PC-9 (cell line): Measurements from ENCODE around the gene ANKRD1. TPM values are rescaled to one million over a fixed set of nuclear protein-coding genes. Genes with fewer than 3 reads are reported as not detected.
A peak's percentile ranks its signal among the peaks of the same experiment; 100 is the strongest.

ENCODE experiments used
- BruUV-seq: library from RNA; stranded (reverse); fragments of 400-500 nt; replicated peaks from 2 replicates; lab custom pipeline; 2021; lab: Mats Ljungman, UMichigan
- CTCF ChIA-PET: fragments of 300-600 bp; sonication (Branson Sonifier 250); formaldehyde crosslinking; loops from one replicate; lab custom pipeline; 2022; ENCODE audit warnings: antibody characterized with exemption; lab: Charles Lee
- POLR2A ChIA-PET: fragments of 300-600 bp; sonication (Branson Sonifier 250); formaldehyde crosslinking; loops from one replicate; lab custom pipeline; 2022; ENCODE audit warnings: antibody characterized with exemption; ENCODE audit not compliant: unreplicated experiment; lab: Charles Lee
- DNase-seq, 2 experiments: peaks; one replicate each; pipeline versions ENCODE4 v3.0.0 to v3.0.0-alpha.2; 2015 to 2022; ENCODE audit warnings: mixed read lengths in 1 of 2
- H2AFZ ChIP-seq: fragments of 200-600 bp; sonication (generic); 2 replicates; pipeline ENCODE4 v1.8.1; 2017; ENCODE audit warnings: antibody characterized with exemption
- H3F3A ChIP-seq: fragments of 200-600 bp; sonication (generic); 2 replicates; pipeline ENCODE4 v1.8.1; 2017; ENCODE audit warnings: antibody characterized with exemption, mild to moderate bottlenecking, low read depth; ENCODE audit not compliant: insufficient read depth
- H3K27ac ChIP-seq: fragments of 200-600 bp; sonication (generic); 2 replicates; pipeline ENCODE4 v1.6.1; 2016; ENCODE audit warnings: mixed run types
- H3K27me3 ChIP-seq: fragments of 200-600 bp; sonication (generic); 2 replicates; pipeline ENCODE4 v1.6.1; 2016; ENCODE audit warnings: low read depth, mixed run types; ENCODE audit not compliant: insufficient read depth
- H3K36me3 ChIP-seq: fragments of 200-600 bp; sonication (generic); 2 replicates; pipeline ENCODE4 v1.6.1; 2016; ENCODE audit warnings: low read depth, mixed run types
- H3K4me1 ChIP-seq: fragments of 200-600 bp; sonication (generic); replicated peaks from 2 replicates; pipeline ENCODE4 v1.6.1; 2016; ENCODE audit warnings: mixed run types; ENCODE audit not compliant: insufficient read depth
- H3K4me2 ChIP-seq: fragments of 200-600 bp; sonication (generic); 2 replicates; pipeline ENCODE4 v1.6.1; 2017; ENCODE audit warnings: mixed run types
- H3K4me3 ChIP-seq: fragments of 200-600 bp; sonication (generic); 2 replicates; pipeline ENCODE4 v1.6.1; 2016; ENCODE audit warnings: mixed run types
- H3K79me2 ChIP-seq: fragments of 200-600 bp; sonication (generic); 2 replicates; pipeline ENCODE4 v1.6.1; 2017; ENCODE audit warnings: low read depth, mixed run types
- H3K9me2 ChIP-seq: fragments of 200-600 bp; sonication (generic); 2 replicates; pipeline ENCODE4 v1.8.1; 2017; ENCODE audit warnings: mild to moderate bottlenecking; ENCODE audit not compliant: insufficient read depth
- H3K9me3 ChIP-seq: fragments of 200-600 bp; sonication (generic); 2 replicates; pipeline ENCODE4 v1.8.1; 2016; ENCODE audit warnings: low read depth; ENCODE audit not compliant: insufficient read depth
- H4K20me1 ChIP-seq: fragments of 200-600 bp; sonication (generic); 2 replicates; pipeline ENCODE4 v1.8.1; 2017; ENCODE audit not compliant: insufficient read depth
- EZH2 ChIP-seq: fragments of 200-600 bp; sonication (generic); IDR thresholded peaks from 2 replicates; pipeline ENCODE4 v1.8.0; 2017; ENCODE audit warnings: antibody characterized with exemption, low read depth
- intact Hi-C: fragments of 100-400 bp; cut with micrococcal nuclease; formaldehyde crosslinking; loops from one replicate; pipeline ENCODE4 v1.10.0; 2022; ENCODE audit not compliant: unreplicated experiment
- total RNA-seq: library from RNA; stranded (reverse); gene quantifications from 2 replicates; pipeline ENCODE4 v1.2.3, GENCODE V29; 2021
- TF ChIP-seq, protein P1 (sequence below): fragments of 200-600 bp; sonication (generic); conservative IDR thresholded peaks from 2 replicates; pipeline ENCODE4 v1.6.1; 2017; ENCODE audit warnings: mixed run types, antibody characterized with exemption, mild to moderate bottlenecking, moderate library complexity

The ANKRD1 gene
- total RNA-seq, 1 experiment from 2014 or later: 6.7 TPM

- Histone ChIP-seq H2AFZ (peak overlapping the region; percentile 96), H3K9me2 (no peaks in the 10 kb centered on the region), H3K79me2 (peaks cover 20% of the 10 kb centered on the region), H3K4me1 (peaks cover 15% of the 10 kb centered on the region), H3K36me3 (no peaks in the 10 kb centered on the region), H3F3A (no peaks in the 10 kb centered on the region), H3K4me2 (peak overlapping the region; percentile 97), H3K4me3 (peak overlapping the region; percentile 78), H4K20me1 (no peaks in the 10 kb centered on the region), H3K9me3 (no peaks in the 10 kb centered on the region; the same call in 1 of the 2 replicates), H3K27me3 (no peaks in the 10 kb centered on the region), H3K27ac (no peak overlapping the region)
- no TSS peak for BruUV-seq
- CTCF ChIA-PET: interaction anchor here (0.6 to 1.1 kb wide), 3 partner anchors 13 to 741 kb away, joined by 4 to 15 read pairs (median 4); no protein-coding TSS in a partner anchor
- intact Hi-C loops: loop anchor here (2.0 to 5.0 kb wide), 2 partner anchors 121 to 1444 kb away; no protein-coding TSS in a partner anchor
- POLR2A ChIA-PET: interaction anchor here (0.6 kb wide), 1 partner anchor 538 kb away, joined by 3 read pairs; no protein-coding TSS in a partner anchor
- DNase-seq: peak; percentile 26 to 53
- TF ChIP-seq EZH2: no peak
- TF ChIP-seq, protein P1, sequence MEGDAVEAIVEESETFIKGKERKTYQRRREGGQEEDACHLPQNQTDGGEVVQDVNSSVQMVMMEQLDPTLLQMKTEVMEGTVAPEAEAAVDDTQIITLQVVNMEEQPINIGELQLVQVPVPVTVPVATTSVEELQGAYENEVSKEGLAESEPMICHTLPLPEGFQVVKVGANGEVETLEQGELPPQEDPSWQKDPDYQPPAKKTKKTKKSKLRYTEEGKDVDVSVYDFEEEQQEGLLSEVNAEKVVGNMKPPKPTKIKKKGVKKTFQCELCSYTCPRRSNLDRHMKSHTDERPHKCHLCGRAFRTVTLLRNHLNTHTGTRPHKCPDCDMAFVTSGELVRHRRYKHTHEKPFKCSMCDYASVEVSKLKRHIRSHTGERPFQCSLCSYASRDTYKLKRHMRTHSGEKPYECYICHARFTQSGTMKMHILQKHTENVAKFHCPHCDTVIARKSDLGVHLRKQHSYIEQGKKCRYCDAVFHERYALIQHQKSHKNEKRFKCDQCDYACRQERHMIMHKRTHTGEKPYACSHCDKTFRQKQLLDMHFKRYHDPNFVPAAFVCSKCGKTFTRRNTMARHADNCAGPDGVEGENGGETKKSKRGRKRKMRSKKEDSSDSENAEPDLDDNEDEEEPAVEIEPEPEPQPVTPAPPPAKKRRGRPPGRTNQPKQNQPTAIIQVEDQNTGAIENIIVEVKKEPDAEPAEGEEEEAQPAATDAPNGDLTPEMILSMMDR: peak; percentile 57
Measured at GRCh38 chr10:90871279-90871765, 49.6 kb downstream of the ANKRD1 start.

DNA sequence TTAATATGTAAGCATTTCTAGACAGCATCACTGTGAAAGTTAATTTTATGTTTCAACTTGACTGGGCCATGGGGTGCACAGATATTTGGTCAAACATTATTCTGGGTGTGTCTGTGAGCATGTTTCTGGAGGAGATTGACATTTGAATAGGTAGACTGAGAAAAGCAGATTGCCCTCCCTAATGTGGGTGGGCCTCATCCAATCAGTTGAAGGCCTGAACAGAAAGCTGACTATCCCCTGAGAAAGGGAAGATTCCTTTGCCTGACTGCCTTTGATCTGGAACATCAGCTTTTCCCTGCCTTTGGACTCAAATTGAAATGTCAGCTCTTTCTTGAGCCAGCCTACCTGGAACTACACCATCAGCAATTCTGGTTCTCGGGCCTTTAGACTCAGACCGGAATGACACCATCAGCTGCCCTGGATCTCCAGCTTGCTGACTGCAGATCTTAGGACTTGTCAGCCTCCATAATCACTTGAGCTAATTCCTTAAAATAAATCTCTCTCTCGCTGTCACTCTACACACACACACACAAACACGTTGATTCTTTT lies 54.8 kb downstream of the ANKRD1 start:
- H3K4me2 ChIP-seq: no peak overlapping the region
- H3K27ac ChIP-seq: no peak overlapping the region
- no peak for DNase-seq
- no peaks in the 10 kb centered on the region for H3K9me2 ChIP-seq
- intact Hi-C loops: loop anchor here (10.0 kb wide), 1 partner anchor 1301 kb away; no protein-coding TSS in a partner anchor
- H3K36me3 ChIP-seq: no peaks in the 10 kb centered on the region
- TF ChIP-seq, protein P1: no peak
- TF ChIP-seq EZH2: no peak
- no peaks in the 10 kb centered on the region; the same call in 1 of the 2 replicates for H3K9me3 ChIP-seq
- no peaks in the 10 kb centered on the region for H3F3A ChIP-seq
- POLR2A ChIA-PET: no interaction called here
- H3K4me1 ChIP-seq: 0 out of 2 replicates have a peak, but pooled peaks cover 3% of the 10 kb centered on the region
- no peak overlapping the region for H3K4me3 ChIP-seq
- no peaks in the 10 kb centered on the region for H3K79me2 ChIP-seq
- BruUV-seq: no TSS peak
- CTCF ChIA-PET: interaction anchor here (0.6 to 0.8 kb wide), 3 partner anchors 137 to 535 kb away, joined by 3 to 9 read pairs (median 3); no protein-coding TSS in a partner anchor
- no peaks in the 10 kb centered on the region for H4K20me1 ChIP-seq
- H2AFZ ChIP-seq: no peak overlapping the region
- H3K27me3 ChIP-seq: no peaks in the 10 kb centered on the region

DNA sequence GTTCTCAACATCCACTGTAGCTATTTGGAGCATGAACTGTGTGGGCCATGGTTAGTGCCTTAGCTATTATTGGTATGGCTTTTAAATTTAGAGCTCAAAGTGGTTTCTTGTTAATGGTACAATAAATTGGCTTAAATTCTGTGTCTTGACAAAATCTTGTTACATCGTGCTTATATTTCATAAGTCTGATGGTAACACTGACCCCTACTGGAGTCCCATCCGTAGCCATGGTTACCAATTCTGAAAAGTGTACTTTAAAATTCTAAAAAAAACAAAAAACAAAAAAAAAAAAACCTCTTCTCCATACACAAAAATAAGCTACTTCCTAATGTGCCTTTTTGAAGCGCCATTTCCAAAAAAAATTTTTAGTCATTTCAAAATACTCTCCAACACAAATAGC lies 55.5 kb downstream of the ANKRD1 start:
- no TSS peak for BruUV-seq
- CTCF ChIA-PET: interaction anchor here (0.6 to 0.8 kb wide), 3 partner anchors 136 to 534 kb away, joined by 3 to 9 read pairs (median 3); no protein-coding TSS in a partner anchor
- intact Hi-C loops: loop anchor here (10.0 kb wide), 1 partner anchor 1301 kb away; no protein-coding TSS in a partner anchor
- TF ChIP-seq EZH2: no peak
- TF ChIP-seq, protein P1: 0 out of 2 replicates have a peak, but pooled peaks have one; percentile 35
- Histone ChIP-seq H3K79me2 (no peaks in the 10 kb centered on the region), H3K27ac (no peak overlapping the region), H3F3A (no peaks in the 10 kb centered on the region), H3K4me1 (no peaks in the 10 kb centered on the region), H3K4me2 (no peak overlapping the region), H3K9me3 (no peaks in the 10 kb centered on the region; the same call in 1 of the 2 replicates), H3K4me3 (no peak overlapping the region), H3K27me3 (no peaks in the 10 kb centered on the region), H2AFZ (no peak overlapping the region), H4K20me1 (no peaks in the 10 kb centered on the region), H3K9me2 (no peaks in the 10 kb centered on the region), H3K36me3 (no peaks in the 10 kb centered on the region)
- POLR2A ChIA-PET: interaction anchor here (0.6 kb wide), 1 partner anchor 156 kb away, joined by 4 read pairs; no protein-coding TSS in a partner anchor
- no peak for DNase-seq
